ENCODE results near the gene CEACAM1. TPM values are rescaled to one million over a fixed set of nuclear protein-coding genes. Genes with fewer than 3 reads are reported as not detected.

The CEACAM1 gene
- total and polyA plus RNA-seq, 2 of the 13 experiments (the other 11 are each of a cell fraction or from before 2014, with no cell fraction given), result 13.5 to 332 TPM

- TF ChIP-seq AHDC1 (CRISPR knock-in tag; IDR thresholded peaks at IDR 0.05; ENCODE audit: borderline replicate concordance) (peak; percentile 69; the same call in 1 of the 2 replicates), RXRB (CRISPR knock-in tag; IDR thresholded peaks at IDR 0.05; ENCODE audit: borderline replicate concordance) (peak; percentile 77; the same call in 1 of the 2 replicates), KDM5A (IDR thresholded peaks at IDR 0.05; ENCODE audit: borderline replicate concordance, low read length) (peak; percentile 43; the same call in 1 of the 2 replicates), NCOA1 (CRISPR knock-in tag; IDR thresholded peaks at IDR 0.05) (no peak), NCOR1 (IDR thresholded peaks at IDR 0.05; ENCODE audit: borderline replicate concordance, low read length) (peak; percentile 96), SIX4 (CRISPR knock-in tag; IDR thresholded peaks at IDR 0.05) (peak; percentile 91), THAP11 (CRISPR knock-in tag; IDR thresholded peaks at IDR 0.05) (0 out of 2 replicates have a peak, but pooled peaks have one; percentile 41), ZNF614 (CRISPR knock-in tag; IDR thresholded peaks at IDR 0.05; ENCODE audit: borderline replicate concordance) (peak; percentile 19; the same call in 1 of the 2 replicates), CEBPG (CRISPR knock-in tag; IDR thresholded peaks at IDR 0.05) (peak; percentile 74), CHD4 (IDR thresholded peaks at IDR 0.05; ENCODE audit: borderline replicate concordance, low read length) (peak; percentile 86; the same call in 1 of the 2 replicates), ARID3A (IDR thresholded peaks at IDR 0.05; ENCODE audit: low read depth, low read length) (peak; percentile 20)
- TF ChIP-seq, protein P1, sequence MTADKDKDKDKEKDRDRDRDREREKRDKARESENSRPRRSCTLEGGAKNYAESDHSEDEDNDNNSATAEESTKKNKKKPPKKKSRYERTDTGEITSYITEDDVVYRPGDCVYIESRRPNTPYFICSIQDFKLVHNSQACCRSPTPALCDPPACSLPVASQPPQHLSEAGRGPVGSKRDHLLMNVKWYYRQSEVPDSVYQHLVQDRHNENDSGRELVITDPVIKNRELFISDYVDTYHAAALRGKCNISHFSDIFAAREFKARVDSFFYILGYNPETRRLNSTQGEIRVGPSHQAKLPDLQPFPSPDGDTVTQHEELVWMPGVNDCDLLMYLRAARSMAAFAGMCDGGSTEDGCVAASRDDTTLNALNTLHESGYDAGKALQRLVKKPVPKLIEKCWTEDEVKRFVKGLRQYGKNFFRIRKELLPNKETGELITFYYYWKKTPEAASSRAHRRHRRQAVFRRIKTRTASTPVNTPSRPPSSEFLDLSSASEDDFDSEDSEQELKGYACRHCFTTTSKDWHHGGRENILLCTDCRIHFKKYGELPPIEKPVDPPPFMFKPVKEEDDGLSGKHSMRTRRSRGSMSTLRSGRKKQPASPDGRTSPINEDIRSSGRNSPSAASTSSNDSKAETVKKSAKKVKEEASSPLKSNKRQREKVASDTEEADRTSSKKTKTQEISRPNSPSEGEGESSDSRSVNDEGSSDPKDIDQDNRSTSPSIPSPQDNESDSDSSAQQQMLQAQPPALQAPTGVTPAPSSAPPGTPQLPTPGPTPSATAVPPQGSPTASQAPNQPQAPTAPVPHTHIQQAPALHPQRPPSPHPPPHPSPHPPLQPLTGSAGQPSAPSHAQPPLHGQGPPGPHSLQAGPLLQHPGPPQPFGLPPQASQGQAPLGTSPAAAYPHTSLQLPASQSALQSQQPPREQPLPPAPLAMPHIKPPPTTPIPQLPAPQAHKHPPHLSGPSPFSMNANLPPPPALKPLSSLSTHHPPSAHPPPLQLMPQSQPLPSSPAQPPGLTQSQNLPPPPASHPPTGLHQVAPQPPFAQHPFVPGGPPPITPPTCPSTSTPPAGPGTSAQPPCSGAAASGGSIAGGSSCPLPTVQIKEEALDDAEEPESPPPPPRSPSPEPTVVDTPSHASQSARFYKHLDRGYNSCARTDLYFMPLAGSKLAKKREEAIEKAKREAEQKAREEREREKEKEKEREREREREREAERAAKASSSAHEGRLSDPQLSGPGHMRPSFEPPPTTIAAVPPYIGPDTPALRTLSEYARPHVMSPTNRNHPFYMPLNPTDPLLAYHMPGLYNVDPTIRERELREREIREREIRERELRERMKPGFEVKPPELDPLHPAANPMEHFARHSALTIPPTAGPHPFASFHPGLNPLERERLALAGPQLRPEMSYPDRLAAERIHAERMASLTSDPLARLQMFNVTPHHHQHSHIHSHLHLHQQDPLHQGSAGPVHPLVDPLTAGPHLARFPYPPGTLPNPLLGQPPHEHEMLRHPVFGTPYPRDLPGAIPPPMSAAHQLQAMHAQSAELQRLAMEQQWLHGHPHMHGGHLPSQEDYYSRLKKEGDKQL (CRISPR knock-in tag; IDR thresholded peaks at IDR 0.05; ENCODE audit: low read depth), result 0 out of 2 replicates have a peak, but pooled peaks have one; percentile 60
- TF ChIP-seq, protein P2, sequence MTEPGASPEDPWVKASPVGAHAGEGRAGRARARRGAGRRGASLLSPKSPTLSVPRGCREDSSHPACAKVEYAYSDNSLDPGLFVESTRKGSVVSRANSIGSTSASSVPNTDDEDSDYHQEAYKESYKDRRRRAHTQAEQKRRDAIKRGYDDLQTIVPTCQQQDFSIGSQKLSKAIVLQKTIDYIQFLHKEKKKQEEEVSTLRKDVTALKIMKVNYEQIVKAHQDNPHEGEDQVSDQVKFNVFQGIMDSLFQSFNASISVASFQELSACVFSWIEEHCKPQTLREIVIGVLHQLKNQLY (CRISPR knock-in tag; IDR thresholded peaks at IDR 0.05), result peak; percentile 56; the same call in 1 of the 2 replicates
These were observed 39.3 kb downstream of the CEACAM1 start (continued) for GRCh38 chr19:42488783-42489521.

All from HepG2 (cell line).